HPDE6-E6E7 (cell line): ENCODE data around the gene ST3GAL4.
"Not testable (repeated sequence)": the region's sequence is repeated elsewhere in the genome, so short reads cannot be mapped to it uniquely, and the experiment has no call there.

Source experiments
- DNase-seq: peaks from one replicate; pipeline ENCODE4 v3.0.0; 2011; ENCODE audit warnings: missing footprints; ENCODE audit errors: extremely low spot score

Gene ST3GAL4

DNA sequence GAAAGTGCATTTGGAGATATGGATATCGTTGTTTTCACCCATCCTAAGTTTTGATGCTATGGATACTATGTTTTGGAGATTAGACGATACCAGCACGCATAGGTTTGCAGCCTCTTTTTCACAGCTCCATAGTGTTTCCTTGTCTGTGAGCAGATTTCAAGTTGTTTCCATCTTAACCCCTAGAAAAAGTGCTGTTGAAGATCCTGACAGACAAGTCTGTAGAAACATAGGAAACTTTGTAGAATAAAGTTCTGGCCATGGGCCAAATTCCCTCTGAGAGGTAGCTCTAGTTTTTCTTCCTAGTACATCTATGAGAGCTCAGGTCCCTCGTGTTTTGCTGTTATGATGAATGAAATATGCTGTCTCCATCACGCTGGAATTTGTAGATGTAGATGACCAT, 32.4 kb downstream of the ST3GAL4 start:
- no peak for DNase-seq

DNA sequence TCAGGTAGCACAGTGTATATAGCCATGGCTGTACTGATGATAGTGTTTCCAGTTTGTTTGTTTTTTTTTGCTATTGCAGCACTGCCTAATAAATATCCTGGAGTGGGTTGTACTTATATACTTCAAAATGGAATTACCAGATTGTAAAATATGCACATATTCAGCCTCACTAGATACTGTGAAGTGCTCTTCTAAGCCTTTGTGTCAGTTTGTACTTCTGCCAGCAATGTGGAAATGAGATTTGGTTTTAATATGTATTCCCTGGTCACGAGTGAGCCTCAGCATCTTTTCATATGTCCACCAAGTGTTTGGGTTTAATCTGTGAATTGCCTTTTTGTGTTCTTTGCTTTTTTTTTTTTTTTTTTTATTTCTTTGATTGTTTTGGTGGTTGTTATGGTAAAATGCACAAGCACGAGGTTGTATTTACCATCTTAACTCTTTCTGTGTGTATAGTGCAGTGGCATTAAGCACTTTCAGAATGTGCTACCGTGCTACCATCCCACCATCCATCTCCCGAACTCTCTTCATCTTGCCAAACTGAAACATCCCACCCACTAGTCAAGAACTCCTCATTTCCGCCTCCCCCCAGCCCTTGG, 34.9 kb downstream of the ST3GAL4 start:
- DNase-seq: no peak

GRCh38 chr11:126391286-126391954, 35.9 kb downstream of the ST3GAL4 start:
- DNase-seq: no peak

DNA sequence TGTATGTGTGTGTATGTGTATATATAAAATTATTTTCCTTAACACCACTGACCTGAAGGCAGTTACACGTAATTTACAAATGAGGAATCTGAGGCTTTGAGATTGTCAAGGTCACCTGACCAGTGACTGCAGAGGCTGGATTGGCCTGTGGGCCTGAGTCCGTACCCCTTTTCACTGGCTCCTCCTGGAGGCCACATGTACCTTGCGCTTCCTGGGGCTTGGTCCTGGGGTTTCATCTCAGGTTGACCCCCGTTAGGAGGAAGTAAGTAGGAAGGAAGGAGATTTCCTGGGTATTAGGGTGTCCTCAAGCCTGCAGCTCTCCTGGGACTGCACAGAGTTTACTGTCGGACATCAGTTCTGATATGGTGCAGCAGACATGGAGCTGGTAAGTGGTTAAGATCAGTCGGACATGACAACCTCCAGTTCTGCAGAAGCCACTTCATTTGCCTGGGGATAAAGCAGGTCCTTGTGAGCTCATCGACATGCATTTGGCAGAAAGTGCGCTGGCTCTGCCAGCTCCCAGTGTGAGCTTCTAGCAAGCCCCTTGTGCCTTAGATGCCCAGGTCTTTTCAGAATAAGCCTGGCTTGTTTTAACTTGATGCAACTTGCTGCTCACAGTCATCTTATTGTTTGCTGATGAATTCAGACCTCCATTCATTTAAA, 36.6 kb downstream of the ST3GAL4 start:
- no peak for DNase-seq

GRCh38 chr11:126392633-126393013, 37.1 kb downstream of the ST3GAL4 start:
- DNase-seq: no peak

DNA sequence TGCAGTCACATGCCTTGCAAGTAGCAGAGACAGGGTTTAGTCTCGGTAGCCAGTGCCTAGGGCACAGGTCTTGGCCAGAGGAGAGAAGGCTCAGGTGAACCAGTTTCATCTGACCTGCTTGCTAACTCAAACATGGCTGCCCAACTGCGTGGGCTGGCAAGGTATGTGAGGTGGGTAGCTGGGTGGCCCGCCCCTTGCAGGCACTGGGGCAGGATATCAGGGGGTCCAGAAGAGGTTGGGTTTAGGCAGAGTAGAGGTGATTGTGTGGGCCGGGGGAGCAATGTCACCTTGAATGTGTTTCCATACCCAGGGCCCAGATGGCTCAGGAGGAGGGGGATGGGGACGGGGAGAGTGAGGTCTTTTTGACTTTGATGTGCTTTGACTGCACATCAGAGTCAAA, 37.7 kb downstream of the ST3GAL4 start:
- no peak for DNase-seq

- no peak for DNase-seq
Measured at GRCh38 chr11:126394036-126394435, 38.5 kb downstream of the ST3GAL4 start.

DNA sequence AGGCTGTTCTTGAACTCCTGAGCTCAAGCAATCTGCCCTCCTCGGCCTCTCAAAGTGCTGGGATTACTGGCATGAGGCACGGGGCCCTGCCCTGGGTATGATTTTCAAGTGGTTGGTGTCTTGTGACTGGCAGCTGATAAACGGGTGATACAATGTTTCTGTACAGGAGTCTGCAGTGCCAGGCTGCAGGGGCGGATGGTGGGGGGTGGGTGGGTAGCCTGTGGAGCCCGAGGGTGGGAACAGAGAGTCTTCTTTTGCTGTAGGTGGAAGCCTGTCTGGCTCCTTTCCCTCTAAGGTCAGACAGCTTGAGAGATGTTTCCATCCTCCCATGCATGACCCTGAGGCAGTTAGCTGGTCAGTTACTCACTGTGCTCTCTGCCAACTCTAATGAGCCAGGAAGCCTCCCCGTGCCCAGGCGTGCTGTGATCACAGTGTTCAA, 39.2 kb downstream of the ST3GAL4 start:
- DNase-seq: not testable (repeated sequence)

DNA sequence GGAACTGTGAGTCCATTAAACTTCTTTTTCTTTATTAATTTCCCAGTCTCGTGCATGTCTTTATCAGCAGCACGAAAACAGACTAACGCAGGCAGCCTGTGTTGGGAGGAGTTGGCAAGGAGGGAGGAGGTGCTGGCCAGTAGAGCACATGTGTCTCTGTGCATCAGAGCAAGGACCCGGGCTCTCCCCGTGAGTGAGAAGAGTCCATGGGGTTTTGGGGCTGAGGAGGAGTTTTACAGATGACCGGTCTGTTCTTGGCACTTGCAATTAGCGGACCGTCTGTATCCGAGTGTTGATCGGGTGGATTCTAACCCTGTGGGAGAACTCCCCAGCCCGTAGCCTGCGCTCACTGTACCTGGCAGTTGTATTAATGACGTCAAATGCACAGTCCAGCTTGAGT, 40.3 kb downstream of the ST3GAL4 start:
- DNase-seq: not testable (repeated sequence)

DNA sequence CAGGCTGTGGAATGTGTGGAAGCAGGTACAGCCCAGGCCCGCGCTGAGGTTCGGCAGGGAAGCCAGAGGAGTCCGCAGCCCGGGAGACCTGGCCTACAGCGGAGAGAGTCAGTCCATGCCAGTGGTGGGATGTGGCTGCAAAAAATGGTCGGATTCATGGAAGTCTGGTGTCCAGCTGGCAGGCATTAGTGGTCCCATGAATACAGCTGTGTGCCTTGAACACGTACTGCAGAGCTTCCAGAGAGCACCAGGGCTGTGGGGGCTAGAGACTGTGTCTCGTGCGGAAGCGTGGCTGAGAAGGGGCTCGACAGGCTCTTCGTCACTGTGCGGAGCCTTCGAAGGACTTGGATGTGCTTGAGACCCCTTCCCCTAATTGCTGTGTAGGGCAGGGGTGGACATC, 40.8 kb downstream of the ST3GAL4 start:
- not testable (repeated sequence) for DNase-seq

DNA sequence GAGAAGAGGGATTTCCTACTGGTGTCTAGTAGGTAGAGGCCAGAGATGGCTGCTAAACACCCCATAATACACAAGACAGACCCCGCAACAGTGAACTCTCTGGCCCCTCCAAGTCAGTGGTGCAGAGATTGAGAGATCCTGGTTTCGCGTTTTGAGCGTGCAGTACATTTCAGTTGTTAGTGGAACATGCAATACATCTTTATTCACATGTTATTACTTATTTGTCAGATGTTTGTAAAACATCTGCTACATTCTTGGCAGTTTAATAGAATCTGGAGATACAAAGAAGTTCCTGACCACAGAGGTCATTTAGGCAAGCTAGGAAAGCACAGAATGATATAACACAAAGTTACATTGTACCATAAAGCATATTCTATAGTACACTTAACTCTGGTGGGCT, 41.5 kb downstream of the ST3GAL4 start:
- no peak for DNase-seq

GRCh38 chr11:126398296-126398695, 42.8 kb downstream of the ST3GAL4 start:
- no peak for DNase-seq

- no peak for DNase-seq
Measured at GRCh38 chr11:126398721-126399120, 43.2 kb downstream of the ST3GAL4 start.

- DNase-seq: no peak
Measured at GRCh38 chr11:126400019-126400418, 44.5 kb downstream of the ST3GAL4 start.

GRCh38 chr11:126400479-126400878, 45.0 kb downstream of the ST3GAL4 start:
- no peak for DNase-seq

GRCh38 chr11:126403022-126403581, 47.6 kb downstream of the ST3GAL4 start:
- DNase-seq: peak; percentile 81

GRCh38 chr11:126403658-126404057, 48.2 kb downstream of the ST3GAL4 start:
- DNase-seq: no peak

DNA sequence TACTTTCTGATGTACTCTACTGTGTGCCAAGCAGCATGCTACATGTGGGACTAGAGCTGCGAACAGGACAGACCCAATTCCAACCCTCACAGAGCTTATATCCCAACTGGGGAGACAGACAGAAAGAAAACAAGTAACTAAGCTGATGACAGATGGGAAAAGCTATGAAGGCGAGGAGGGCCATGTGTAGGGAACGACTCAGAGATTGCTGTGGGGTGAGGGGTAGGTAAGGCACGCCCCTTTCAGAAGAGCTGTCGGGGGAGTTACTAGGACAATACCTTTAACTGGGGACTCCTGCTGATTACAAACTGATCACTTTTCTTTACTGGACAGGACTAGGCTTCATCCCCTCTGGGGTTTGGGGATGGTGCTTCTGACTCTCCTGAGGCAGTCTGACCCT, 48.9 kb downstream of the ST3GAL4 start:
- no peak for DNase-seq

DNA sequence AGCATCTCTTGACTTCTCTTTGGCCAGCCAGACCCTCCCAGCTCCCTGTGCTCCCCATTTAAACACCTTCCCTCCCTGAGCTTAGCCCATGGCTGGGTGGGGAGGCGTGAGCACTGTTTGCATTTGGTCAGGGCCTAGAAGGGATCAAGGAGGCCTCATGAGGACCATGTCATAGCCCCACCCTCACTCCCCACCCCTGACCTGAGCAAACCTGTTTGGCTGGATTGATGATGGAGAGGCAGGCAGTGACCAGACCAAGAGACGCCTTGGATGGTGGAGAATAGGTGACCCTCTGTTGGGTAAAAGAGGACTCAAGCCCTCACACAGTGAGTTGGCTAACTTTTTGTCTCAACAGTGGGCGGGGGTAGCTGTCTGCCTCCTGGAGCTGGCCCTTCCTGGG, 49.9 kb downstream of the ST3GAL4 start:
- peak; percentile 53 for DNase-seq

- peak; percentile 77 for DNase-seq
Measured at GRCh38 chr11:126405906-126406305, 50.4 kb downstream of the ST3GAL4 start.

DNA sequence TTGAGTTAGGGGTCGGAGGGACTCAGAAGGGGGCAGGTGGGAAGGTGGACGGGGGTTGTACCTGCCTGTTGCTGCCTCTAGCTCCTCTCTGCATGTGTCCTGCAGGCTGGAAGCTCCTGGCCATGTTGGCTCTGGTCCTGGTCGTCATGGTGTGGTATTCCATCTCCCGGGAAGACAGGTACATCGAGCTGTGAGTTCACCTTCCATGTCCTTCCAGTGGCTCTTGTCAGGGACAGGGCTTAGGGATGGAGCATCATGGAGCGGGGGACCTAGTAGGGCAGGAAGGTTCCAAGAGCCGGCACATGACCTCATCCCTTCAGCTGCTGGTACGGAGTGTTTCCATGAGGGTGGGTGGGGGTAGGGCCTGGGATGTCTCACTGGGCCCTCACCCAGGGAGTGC, 50.9 kb downstream of the ST3GAL4 start:
- no peak for DNase-seq

GRCh38 chr11:126407101-126407521, 51.6 kb downstream of the ST3GAL4 start:
- no peak for DNase-seq
